ENCODE results near the gene INPP4B.

Gene INPP4B

DNA sequence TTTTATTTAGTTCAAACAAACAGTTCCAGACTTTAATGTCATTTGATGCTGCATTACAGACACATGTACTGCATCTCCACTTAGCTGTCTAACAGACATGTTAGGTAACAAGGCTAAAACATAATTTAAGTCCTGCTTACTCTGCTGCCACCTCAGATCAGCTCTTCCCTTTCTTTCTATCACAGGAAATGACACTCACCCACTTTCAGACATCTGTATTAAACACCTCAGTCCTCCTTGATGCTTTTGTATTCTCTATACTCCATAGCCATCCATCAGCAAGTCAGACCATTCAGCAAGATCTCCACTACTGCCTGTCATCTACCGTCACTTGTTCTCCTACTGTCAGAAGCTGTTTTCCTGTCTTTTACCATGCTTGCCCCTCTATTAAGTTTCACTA, 804.3 kb downstream of the INPP4B start:
- H3K27me3 ChIP-seq (ENCODE audit: control insufficient read depth in 1 of 2, insufficient read depth in 2 of 2, low read length in 2 of 2): no peaks in the 10 kb centered on the region
- H3K36me3 ChIP-seq (ENCODE audit: insufficient read depth, low read length): no peaks in the 10 kb centered on the region
- H3K4me1 ChIP-seq (ENCODE audit: insufficient read depth, low read length): no peaks in the 10 kb centered on the region
- no peak overlapping the region for H3K9ac ChIP-seq (ENCODE audit: low read length)
- no peak overlapping the region for H3K27ac ChIP-seq (ENCODE audit: low read depth, low read length)
- H3K9me3 ChIP-seq (ENCODE audit: low read length): no peaks in the 10 kb centered on the region
- no peak overlapping the region for H3K4me3 ChIP-seq (ENCODE audit: low read depth in 1 of 2, low read length in 2 of 2)

DNA sequence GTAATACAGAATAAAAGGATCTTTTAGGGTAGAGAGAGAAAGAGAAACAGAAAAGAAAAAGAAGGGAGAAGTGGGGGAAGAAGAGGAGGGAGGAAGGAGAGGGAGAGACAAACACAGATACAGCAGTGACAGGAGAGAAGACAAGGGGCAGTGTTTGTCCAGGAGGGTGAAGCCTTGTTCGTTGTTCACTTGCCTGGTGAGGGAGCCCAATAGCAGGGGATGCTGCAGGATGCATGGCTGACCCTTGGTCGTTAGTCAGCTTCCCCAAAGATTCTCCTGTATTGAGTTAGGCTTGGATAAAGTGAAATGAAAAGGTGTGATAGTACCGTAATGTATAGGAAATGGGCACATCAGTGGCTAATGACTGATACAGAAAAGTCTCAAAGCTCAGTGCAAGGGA, 806.1 kb downstream of the INPP4B start:
- H3K4me3 ChIP-seq (ENCODE audit: low read depth in 1 of 2, low read length in 2 of 2): no peak overlapping the region
- no peaks in the 10 kb centered on the region for H3K9me3 ChIP-seq (ENCODE audit: low read length)
- H3K4me1 ChIP-seq (ENCODE audit: insufficient read depth, low read length): no peaks in the 10 kb centered on the region
- H3K27me3 ChIP-seq (ENCODE audit: control insufficient read depth in 1 of 2, insufficient read depth in 2 of 2, low read length in 2 of 2): no peaks in the 10 kb centered on the region
- H3K36me3 ChIP-seq (ENCODE audit: insufficient read depth, low read length): no peaks in the 10 kb centered on the region
- H3K27ac ChIP-seq (ENCODE audit: low read depth, low read length): no peak overlapping the region
- no peak overlapping the region for H3K9ac ChIP-seq (ENCODE audit: low read length)

DNA sequence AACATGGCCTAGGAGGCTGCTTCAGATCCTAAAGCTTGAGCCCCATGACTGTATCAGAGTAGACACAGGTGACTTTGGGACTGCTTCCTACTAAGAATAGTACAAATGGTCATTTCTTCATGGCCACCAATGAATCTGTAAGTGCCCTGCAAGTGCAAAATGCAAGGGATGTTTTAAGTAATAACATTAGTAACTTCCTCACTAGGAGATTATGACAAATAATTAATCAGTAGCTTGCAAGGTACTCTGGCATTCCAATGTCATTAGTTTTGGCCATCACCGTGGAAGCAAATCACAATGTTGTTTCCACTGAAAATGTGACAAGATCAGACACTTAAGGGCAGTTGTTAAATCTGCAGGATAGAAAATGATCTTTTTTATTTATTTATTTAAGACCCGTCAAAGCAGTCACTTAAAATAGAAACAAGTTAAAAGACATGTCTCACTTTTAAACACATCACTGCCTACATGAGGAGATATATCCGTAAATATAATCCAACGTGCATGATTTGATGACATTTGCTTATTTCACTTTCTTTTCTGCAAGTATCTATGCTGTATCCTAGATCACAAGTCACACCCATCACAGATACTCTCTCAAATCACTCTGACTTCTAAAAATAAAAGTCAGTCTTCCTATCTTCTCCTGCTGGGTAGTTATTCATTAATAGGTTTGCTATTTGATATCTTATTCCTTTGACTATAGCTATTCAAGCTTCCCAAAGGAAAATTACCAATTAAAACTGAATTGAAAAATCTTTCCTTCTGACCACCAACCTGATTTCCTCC, 809.1 kb downstream of the INPP4B start:
- H3K36me3 ChIP-seq (ENCODE audit: insufficient read depth, low read length): no peaks in the 10 kb centered on the region
- no peak overlapping the region for H3K9ac ChIP-seq (ENCODE audit: low read length)
- H3K9me3 ChIP-seq (ENCODE audit: low read length): no peaks in the 10 kb centered on the region
- H3K4me1 ChIP-seq (ENCODE audit: insufficient read depth, low read length): no peaks in the 10 kb centered on the region
- H3K27me3 ChIP-seq (ENCODE audit: control insufficient read depth in 1 of 2, insufficient read depth in 2 of 2, low read length in 2 of 2): no peaks in the 10 kb centered on the region
- no peak overlapping the region for H3K4me3 ChIP-seq (ENCODE audit: low read depth in 1 of 2, low read length in 2 of 2)
- no peak overlapping the region for H3K27ac ChIP-seq (ENCODE audit: low read depth, low read length)

DNA sequence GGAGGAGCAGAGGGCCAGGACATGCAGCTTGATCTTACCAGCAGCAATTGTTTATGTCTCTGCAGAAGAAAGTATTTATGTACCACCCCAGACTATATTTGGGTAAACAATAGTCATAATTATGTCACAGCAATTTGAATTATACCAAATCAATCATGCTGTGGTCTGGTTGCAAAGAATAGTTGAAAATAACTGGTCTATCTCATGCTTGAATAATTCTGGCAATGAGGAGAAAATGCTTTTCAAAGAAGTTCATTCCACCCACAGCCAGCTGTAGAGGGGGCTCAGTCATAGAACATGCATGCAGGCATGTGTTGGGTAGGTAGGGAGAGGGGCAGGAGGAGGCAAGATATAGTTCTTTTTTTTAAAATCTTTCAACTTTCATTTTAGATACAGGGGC, 810.5 kb downstream of the INPP4B start:
- no peak overlapping the region for H3K4me3 ChIP-seq (ENCODE audit: low read depth in 1 of 2, low read length in 2 of 2)
- H3K4me1 ChIP-seq (ENCODE audit: insufficient read depth, low read length): no peaks in the 10 kb centered on the region
- no peak overlapping the region for H3K9ac ChIP-seq (ENCODE audit: low read length)
- H3K9me3 ChIP-seq (ENCODE audit: low read length): no peaks in the 10 kb centered on the region
- H3K36me3 ChIP-seq (ENCODE audit: insufficient read depth, low read length): no peaks in the 10 kb centered on the region
- H3K27me3 ChIP-seq (ENCODE audit: control insufficient read depth in 1 of 2, insufficient read depth in 2 of 2, low read length in 2 of 2): no peaks in the 10 kb centered on the region
- H3K27ac ChIP-seq (ENCODE audit: low read depth, low read length): no peak overlapping the region

DNA sequence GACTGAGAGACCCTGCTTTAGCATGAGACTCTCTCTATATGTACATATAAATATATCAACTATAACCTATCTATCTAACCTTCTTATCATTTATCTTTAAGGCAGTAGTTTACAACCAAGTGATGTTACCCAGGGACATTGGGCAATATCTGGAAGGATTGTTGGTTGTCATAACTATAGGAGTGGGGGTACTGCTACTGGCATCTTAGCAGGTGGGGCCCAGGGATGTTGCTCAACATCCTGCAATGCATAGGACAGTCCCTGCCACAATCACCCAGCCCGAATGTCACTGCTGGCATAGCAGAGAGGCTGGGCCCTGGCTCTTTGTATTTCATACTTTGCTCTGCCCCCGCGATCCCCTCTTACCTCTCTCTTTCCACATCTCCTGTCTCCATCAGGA, 812.0 kb downstream of the INPP4B start:
- no peaks in the 10 kb centered on the region for H3K36me3 ChIP-seq (ENCODE audit: insufficient read depth, low read length)

DNA sequence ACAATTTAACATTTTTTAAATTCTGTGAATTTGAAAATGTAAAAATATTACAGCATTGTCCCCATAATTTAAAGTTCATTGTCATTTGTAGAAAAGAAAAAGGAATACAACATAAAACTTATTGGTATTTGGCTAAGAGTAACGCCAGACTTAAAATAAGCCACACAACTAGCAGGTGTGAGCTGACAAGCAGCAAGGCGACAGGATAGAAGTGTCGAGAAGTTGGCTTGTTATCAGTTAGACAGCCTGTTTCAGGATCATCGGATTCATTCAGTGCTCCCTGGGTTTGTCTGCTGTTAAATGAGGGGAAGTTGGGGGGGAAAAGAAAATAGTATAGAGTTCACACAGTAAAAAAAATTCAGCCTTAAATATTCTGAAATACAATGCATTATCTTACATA, 816.1 kb downstream of the INPP4B start:
- Histone ChIP-seq H3K4me1 (ENCODE audit: insufficient read depth, low read length) (no peaks in the 10 kb centered on the region), H3K9me3 (ENCODE audit: low read length) (no peaks in the 10 kb centered on the region), H3K9ac (ENCODE audit: low read length) (no peak overlapping the region)

More for the DNA sequence above, 812.0 kb downstream of the INPP4B start:
- H3K4me1 ChIP-seq (ENCODE audit: insufficient read depth, low read length): no peaks in the 10 kb centered on the region
- no peaks in the 10 kb centered on the region for H3K9me3 ChIP-seq (ENCODE audit: low read length)
- H3K27me3 ChIP-seq (ENCODE audit: control insufficient read depth in 1 of 2, insufficient read depth in 2 of 2, low read length in 2 of 2): no peaks in the 10 kb centered on the region
- no peak overlapping the region for H3K4me3 ChIP-seq (ENCODE audit: low read depth in 1 of 2, low read length in 2 of 2)
- no peak overlapping the region for H3K9ac ChIP-seq (ENCODE audit: low read length)
- H3K27ac ChIP-seq (ENCODE audit: low read depth, low read length): no peak overlapping the region

DNA sequence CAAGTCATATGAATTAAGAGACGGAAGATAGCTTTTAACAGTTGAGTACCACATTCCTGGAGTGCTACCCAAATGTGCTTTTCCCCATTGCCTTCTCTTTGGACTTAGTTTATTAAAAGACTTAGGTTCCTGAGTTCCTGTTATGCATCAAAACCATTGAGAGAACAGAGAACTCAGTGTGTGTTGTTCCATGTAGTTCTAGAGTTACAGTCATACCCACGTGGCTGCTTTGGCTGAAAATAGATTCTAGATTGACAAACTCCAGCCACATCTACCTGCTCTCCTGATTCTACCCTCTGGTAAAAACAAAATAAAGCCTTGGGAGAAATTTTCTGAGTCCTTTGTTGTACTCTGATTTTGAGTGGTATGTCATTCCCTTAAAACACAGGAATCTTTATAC, 824.3 kb downstream of the INPP4B start:
- no peaks in the 10 kb centered on the region for H3K9me3 ChIP-seq (ENCODE audit: low read length)
- H3K4me3 ChIP-seq (ENCODE audit: low read depth in 1 of 2, low read length in 2 of 2): no peak overlapping the region
- no peaks in the 10 kb centered on the region for H3K4me1 ChIP-seq (ENCODE audit: insufficient read depth, low read length)
- no peak overlapping the region for H3K27ac ChIP-seq (ENCODE audit: low read depth, low read length)
- H3K36me3 ChIP-seq (ENCODE audit: insufficient read depth, low read length): no peaks in the 10 kb centered on the region
- H3K9ac ChIP-seq (ENCODE audit: low read length): no peak overlapping the region
- no peaks in the 10 kb centered on the region for H3K27me3 ChIP-seq (ENCODE audit: control insufficient read depth in 1 of 2, insufficient read depth in 2 of 2, low read length in 2 of 2)

More for the DNA sequence above, 816.1 kb downstream of the INPP4B start:
- Histone ChIP-seq H3K27ac (ENCODE audit: low read depth, low read length) (no peak overlapping the region), H3K4me3 (ENCODE audit: low read depth in 1 of 2, low read length in 2 of 2) (no peak overlapping the region), H3K36me3 (ENCODE audit: insufficient read depth, low read length) (no peaks in the 10 kb centered on the region), H3K27me3 (ENCODE audit: control insufficient read depth in 1 of 2, insufficient read depth in 2 of 2, low read length in 2 of 2) (no peaks in the 10 kb centered on the region)

DNA sequence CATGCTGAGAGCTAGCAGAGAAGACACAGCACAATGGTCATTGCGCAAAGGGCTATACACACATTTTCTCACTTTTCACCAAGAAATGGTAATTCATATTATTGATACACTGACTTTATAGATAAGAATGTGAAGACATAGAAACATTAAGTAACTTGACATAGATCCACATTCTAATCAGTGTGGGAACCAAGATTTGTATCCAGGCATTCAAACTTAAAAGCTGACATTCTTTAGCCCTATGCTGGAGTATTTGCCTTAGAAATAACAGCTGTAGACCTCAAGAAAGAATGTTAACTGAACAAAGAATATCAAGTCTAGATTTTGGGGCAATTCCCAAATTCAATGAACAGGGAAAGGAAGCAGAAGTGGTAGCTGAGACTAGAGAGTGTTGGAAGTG, 824.9 kb downstream of the INPP4B start:
- H3K27ac ChIP-seq (ENCODE audit: low read depth, low read length): no peak overlapping the region
- H3K4me3 ChIP-seq (ENCODE audit: low read depth in 1 of 2, low read length in 2 of 2): no peak overlapping the region
- H3K27me3 ChIP-seq (ENCODE audit: control insufficient read depth in 1 of 2, insufficient read depth in 2 of 2, low read length in 2 of 2): no peaks in the 10 kb centered on the region
- H3K9me3 ChIP-seq (ENCODE audit: low read length): no peaks in the 10 kb centered on the region
- H3K36me3 ChIP-seq (ENCODE audit: insufficient read depth, low read length): no peaks in the 10 kb centered on the region
- H3K9ac ChIP-seq (ENCODE audit: low read length): no peak overlapping the region
- no peaks in the 10 kb centered on the region for H3K4me1 ChIP-seq (ENCODE audit: insufficient read depth, low read length)

DNA sequence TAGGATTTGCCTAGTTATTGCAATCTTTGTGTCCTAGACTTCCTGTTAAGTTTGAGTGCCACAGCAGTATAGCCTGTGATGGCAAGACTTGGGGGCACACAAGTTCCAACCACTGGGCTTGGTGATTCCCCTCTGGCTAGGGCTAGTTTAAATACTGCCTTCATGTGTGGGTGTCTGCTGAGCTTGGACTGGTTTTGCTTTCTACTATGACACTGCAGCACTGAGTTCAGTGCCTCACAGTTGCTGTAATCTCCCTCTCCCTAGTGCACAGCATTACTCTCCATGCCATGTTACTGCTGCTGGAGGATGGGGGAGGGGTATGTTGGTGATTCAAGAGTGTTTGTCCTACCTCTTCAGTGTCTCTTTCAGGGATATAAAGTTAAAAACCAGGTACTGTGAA, 830.1 kb downstream of the INPP4B start:
- Histone ChIP-seq H3K27ac (ENCODE audit: low read depth, low read length) (no peak overlapping the region), H3K9me3 (ENCODE audit: low read length) (no peaks in the 10 kb centered on the region), H3K36me3 (ENCODE audit: insufficient read depth, low read length) (no peaks in the 10 kb centered on the region), H3K9ac (ENCODE audit: low read length) (no peak overlapping the region), H3K4me1 (ENCODE audit: insufficient read depth, low read length) (no peaks in the 10 kb centered on the region), H3K27me3 (ENCODE audit: control insufficient read depth in 1 of 2, insufficient read depth in 2 of 2, low read length in 2 of 2) (no peaks in the 10 kb centered on the region), H3K4me3 (ENCODE audit: low read depth in 1 of 2, low read length in 2 of 2) (no peak overlapping the region)

DNA sequence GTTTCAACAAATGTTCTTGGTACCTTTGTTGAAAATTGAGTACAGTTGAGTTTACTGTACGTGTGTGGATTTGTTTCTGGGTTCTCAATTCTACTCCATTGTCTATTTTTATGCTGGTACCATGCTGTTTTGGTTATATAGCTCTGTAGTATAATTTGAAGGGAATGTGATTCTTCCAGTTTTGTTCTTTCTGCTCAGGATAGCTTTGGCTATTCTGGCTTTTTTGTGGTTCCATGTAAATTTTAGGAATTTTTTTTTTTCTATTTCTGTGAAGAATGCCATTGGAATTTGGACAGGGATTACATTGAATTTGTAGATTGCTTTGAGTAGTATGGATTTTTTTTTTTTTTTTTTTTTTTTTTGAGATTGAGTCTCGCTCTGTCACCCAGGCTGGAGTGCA, 836.4 kb downstream of the INPP4B start:
- Histone ChIP-seq H3K4me3 (ENCODE audit: low read depth in 1 of 2, low read length in 2 of 2) (no peak overlapping the region), H3K9ac (ENCODE audit: low read length) (no peak overlapping the region), H3K4me1 (ENCODE audit: insufficient read depth, low read length) (no peaks in the 10 kb centered on the region), H3K27me3 (ENCODE audit: control insufficient read depth in 1 of 2, insufficient read depth in 2 of 2, low read length in 2 of 2) (no peaks in the 10 kb centered on the region), H3K9me3 (ENCODE audit: low read length) (no peaks in the 10 kb centered on the region), H3K36me3 (ENCODE audit: insufficient read depth, low read length) (no peaks in the 10 kb centered on the region), H3K27ac (ENCODE audit: low read depth, low read length) (no peak overlapping the region)

DNA sequence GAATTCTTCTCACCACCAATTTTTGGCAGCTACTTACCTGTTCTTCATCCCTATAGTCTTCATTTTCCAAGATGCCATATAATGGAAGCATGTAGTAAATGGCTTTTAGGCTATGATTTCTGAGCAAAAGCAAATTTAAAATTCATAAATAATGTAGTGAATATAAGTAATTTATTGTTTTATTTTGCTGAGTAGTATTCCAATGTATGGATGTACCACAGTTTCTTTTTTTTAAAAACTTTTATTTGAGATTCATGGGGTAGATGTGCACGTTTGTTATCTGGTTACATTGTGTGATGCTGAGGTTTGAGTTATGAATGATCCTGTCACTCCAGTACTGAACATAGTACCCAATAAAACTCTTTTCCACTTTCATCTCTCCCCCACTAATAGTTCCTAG, 840.6 kb downstream of the INPP4B start:
- Histone ChIP-seq H3K4me1 (ENCODE audit: insufficient read depth, low read length) (no peaks in the 10 kb centered on the region), H3K27ac (ENCODE audit: low read depth, low read length) (no peak overlapping the region), H3K9ac (ENCODE audit: low read length) (no peak overlapping the region), H3K9me3 (ENCODE audit: low read length) (no peaks in the 10 kb centered on the region), H3K27me3 (ENCODE audit: control insufficient read depth in 1 of 2, insufficient read depth in 2 of 2, low read length in 2 of 2) (no peaks in the 10 kb centered on the region), H3K36me3 (ENCODE audit: insufficient read depth, low read length) (no peaks in the 10 kb centered on the region), H3K4me3 (ENCODE audit: low read depth in 1 of 2, low read length in 2 of 2) (no peak overlapping the region)

DNA sequence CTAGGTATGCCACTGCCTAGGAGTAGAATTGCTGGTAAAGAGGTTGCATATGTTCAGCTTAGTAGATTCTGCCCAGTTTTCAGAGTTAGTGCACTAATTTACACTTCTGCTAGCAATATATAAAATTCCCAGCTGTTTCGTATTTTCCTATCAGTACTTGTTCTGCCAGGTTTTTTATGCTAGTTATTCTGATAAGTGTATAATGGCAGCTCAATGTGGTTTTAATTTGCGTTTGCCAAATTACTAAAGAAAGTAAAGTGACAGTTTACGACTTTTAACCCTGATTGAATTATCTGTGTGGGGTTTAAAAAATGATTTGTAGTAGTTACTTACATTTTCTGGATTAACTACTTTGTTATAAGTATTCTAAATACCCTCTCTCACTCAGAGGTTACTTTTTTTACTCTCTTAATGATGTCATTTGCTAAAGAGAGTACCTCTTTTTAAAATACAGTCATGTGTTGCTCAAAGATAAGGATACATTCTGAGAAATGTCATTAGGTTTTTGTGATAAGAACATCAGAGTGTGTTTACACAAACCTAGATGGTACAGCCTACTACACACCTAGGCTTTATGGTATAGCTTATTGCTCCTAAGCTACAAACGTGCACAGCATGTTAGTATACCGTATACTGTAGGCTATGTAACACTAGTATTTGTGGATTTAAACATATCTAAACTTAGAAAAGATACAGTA, 846.5 kb downstream of the INPP4B start:
- no peaks in the 10 kb centered on the region for H3K4me1 ChIP-seq (ENCODE audit: insufficient read depth, low read length)
- H3K36me3 ChIP-seq (ENCODE audit: insufficient read depth, low read length): no peaks in the 10 kb centered on the region
- H3K27me3 ChIP-seq (ENCODE audit: control insufficient read depth in 1 of 2, insufficient read depth in 2 of 2, low read length in 2 of 2): no peaks in the 10 kb centered on the region
- no peak overlapping the region for H3K9ac ChIP-seq (ENCODE audit: low read length)
- no peaks in the 10 kb centered on the region for H3K9me3 ChIP-seq (ENCODE audit: low read length)
- no peak overlapping the region for H3K4me3 ChIP-seq (ENCODE audit: low read depth in 1 of 2, low read length in 2 of 2)
- H3K27ac ChIP-seq (ENCODE audit: low read depth, low read length): no peak overlapping the region
